HepG2 (cell line): ENCODE measurements around the gene MYOZ1. TPM values are rescaled to one million over a fixed set of nuclear protein-coding genes. Genes with fewer than 3 reads are reported as not detected.

Source experiments
- AHDC1 ChIP-seq: sonication (generic); formaldehyde crosslinking; IDR thresholded peaks from 2 replicates; pipeline ENCODE4 v1.5.1; 2020; ENCODE audit warnings: mild to moderate bottlenecking, missing genetic modification reagents, borderline replicate concordance
- CCAR2 ChIP-seq: fragments of 200-400 bp; formaldehyde crosslinking; optimal IDR thresholded peaks from 2 replicates; pipeline ENCODE3; 2018; ENCODE audit warnings: low read depth, mild to moderate bottlenecking, low read length, moderate library complexity
- ELF3 ChIP-seq: IDR thresholded peaks from 2 replicates; pipeline ENCODE4 v1.6.1; 2016; ENCODE audit warnings: missing genetic modification reagents, missing compliant biosample characterization
- GLMP ChIP-seq: sonication (generic); formaldehyde crosslinking; IDR thresholded peaks from 2 replicates; pipeline ENCODE4 v1.9.0; 2021; ENCODE audit warnings: missing genetic modification reagents, mild to moderate bottlenecking, borderline replicate concordance
- HNRNPK ChIP-seq: fragments of 200-400 bp; formaldehyde crosslinking; IDR thresholded peaks from 2 replicates; pipeline ENCODE4 v1.6.1; 2018; ENCODE audit warnings: low read length, low read depth, moderate library complexity, mild to moderate bottlenecking; ENCODE audit not compliant: poor library complexity, severe bottlenecking
- LRRFIP1 ChIP-seq: sonication (generic); formaldehyde crosslinking; conservative IDR thresholded peaks from 2 replicates; pipeline ENCODE4 v1.4.0; 2020; ENCODE audit warnings: missing genetic modification reagents
- MEF2D ChIP-seq: sonication (generic); formaldehyde crosslinking; IDR thresholded peaks from 2 replicates; pipeline ENCODE4 v1.5.1; 2020; ENCODE audit warnings: mild to moderate bottlenecking, missing genetic modification reagents
- MTA1 ChIP-seq: sonication (generic); formaldehyde crosslinking; IDR thresholded peaks from 2 replicates; pipeline ENCODE4 v1.4.0; 2020; ENCODE audit warnings: missing genetic modification reagents, mild to moderate bottlenecking, borderline replicate concordance
- NFE2L2 ChIP-seq: fragments of 150-350 bp; IDR thresholded peaks from 2 replicates; pipeline ENCODE4 v1.6.1; 2014; ENCODE audit warnings: low read length
- NFKB2 ChIP-seq: sonication (generic); formaldehyde crosslinking; IDR thresholded peaks from 2 replicates; pipeline ENCODE4 v1.4.0; 2020; ENCODE audit warnings: missing genetic modification reagents, borderline replicate concordance
- PHF21A ChIP-seq: sonication (generic); formaldehyde crosslinking; IDR thresholded peaks from 2 replicates; pipeline ENCODE4 v1.5.0; 2020; ENCODE audit warnings: mild to moderate bottlenecking, missing genetic modification reagents
- SIX1 ChIP-seq: sonication (generic); formaldehyde crosslinking; IDR thresholded peaks from 2 replicates; pipeline ENCODE4 v1.4.0; 2020; ENCODE audit warnings: missing genetic modification reagents, borderline replicate concordance
- STAT6 ChIP-seq: sonication (generic); formaldehyde crosslinking; IDR thresholded peaks from 2 replicates; pipeline ENCODE4 v1.4.0; 2020; ENCODE audit warnings: missing genetic modification reagents, mild to moderate bottlenecking, borderline replicate concordance
- TAF1 ChIP-seq: sonication (generic); formaldehyde crosslinking; IDR thresholded peaks from 2 replicates; pipeline ENCODE4 v1.4.0; 2020; ENCODE audit warnings: missing genetic modification reagents
- ZFP82 ChIP-seq: sonication (generic); formaldehyde crosslinking; IDR thresholded peaks from 2 replicates; pipeline ENCODE4 v1.5.1; 2020; ENCODE audit warnings: mild to moderate bottlenecking, missing genetic modification reagents, borderline replicate concordance
- ZNF235 ChIP-seq: sonication (generic); formaldehyde crosslinking; IDR thresholded peaks from 2 replicates; pipeline ENCODE4 v1.8.1; 2023; ENCODE audit warnings: mild to moderate bottlenecking, missing genetic modification reagents, borderline replicate concordance
- ZNF552 ChIP-seq: sonication (generic); formaldehyde crosslinking; IDR thresholded peaks from 2 replicates; pipeline ENCODE4 v1.9.0; 2022; ENCODE audit warnings: missing genetic modification reagents, mild to moderate bottlenecking, borderline replicate concordance
- ZNF879 ChIP-seq: sonication (generic); formaldehyde crosslinking; IDR thresholded peaks from 2 replicates; pipeline ENCODE4 v1.8.1; 2023; ENCODE audit warnings: missing genetic modification reagents
- ZSCAN22 ChIP-seq: sonication (generic); formaldehyde crosslinking; IDR thresholded peaks from 2 replicates; pipeline ENCODE4 v1.4.0; 2020; ENCODE audit warnings: mild to moderate bottlenecking, missing genetic modification reagents
- polyA plus RNA-seq, 8 experiments: library from polyadenylated mRNA; depleted of rRNA in 3 of 8; stranded (reverse) in 7 of 8; unstranded in 1 of 8; fragments of >200 nt; fragmentation: Illumina TruSeq in 4 of 8; extraction: Trizol in 4 of 8; gene quantifications; 2 replicates each; pipeline versions ENCODE4 v1.2.1 to v1.2.3, GENCODE V29; 2011 to 2016; ENCODE audit warnings: low read depth in 4 of 8, missing spikeins in 1 of 8, mixed read lengths in 1 of 8; ENCODE audit not compliant: insufficient read depth in 1 of 8
- total RNA-seq, 5 experiments: library from RNA; depleted of rRNA; stranded (reverse); fragments of >200 nt; fragmentation: Illumina TruSeq; extraction: Trizol; gene quantifications; 2 replicates each; pipeline ENCODE4 v1.2.3, GENCODE V29; 2016; ENCODE audit warnings: low read depth in 1 of 5

MYOZ1 gene
- total and polyA plus RNA-seq, 2 of the 13 experiments (the other 11 are each of a cell fraction or from before 2014, with no cell fraction given) = not detected

- peak; percentile 97; the same call in 1 of the 2 replicates for TF ChIP-seq AHDC1 (CRISPR knock-in tag)
- peak; percentile 65; the same call in 1 of the 2 replicates for TF ChIP-seq SIX1
- TF ChIP-seq ZFP82 (CRISPR knock-in tag) = no peak
- TF ChIP-seq ZNF552 = no peak
- no peak for TF ChIP-seq ZNF879 (CRISPR knock-in tag)
- TF ChIP-seq NFE2L2 = no peak
- TF ChIP-seq LRRFIP1 = no peak
- TF ChIP-seq ZNF235 (CRISPR knock-in tag) = no peak
- TF ChIP-seq GLMP = no peak
- TF ChIP-seq CCAR2 = no peak
- TF ChIP-seq PHF21A (CRISPR knock-in tag) = 0 out of 2 replicates have a peak, but pooled peaks have one; percentile 29
- 0 out of 2 replicates have a peak, but pooled peaks have one; percentile 62 for TF ChIP-seq MEF2D (CRISPR knock-in tag)
- no peak for TF ChIP-seq HNRNPK
- TF ChIP-seq MTA1 (CRISPR knock-in tag) = no peak
- TF ChIP-seq ELF3 (CRISPR knock-in tag) = peak; percentile 72
- no peak for TF ChIP-seq STAT6 (CRISPR knock-in tag)
- no peak for TF ChIP-seq ZSCAN22 (CRISPR knock-in tag)
- no peak for TF ChIP-seq TAF1 (CRISPR knock-in tag)
- TF ChIP-seq NFKB2 = no peak
These were observed 54.7 kb downstream of the MYOZ1 start (continued) for GRCh38 chr10:73586583-73586984.
